Measurements from ENCODE around the gene WDR48.

DNA sequence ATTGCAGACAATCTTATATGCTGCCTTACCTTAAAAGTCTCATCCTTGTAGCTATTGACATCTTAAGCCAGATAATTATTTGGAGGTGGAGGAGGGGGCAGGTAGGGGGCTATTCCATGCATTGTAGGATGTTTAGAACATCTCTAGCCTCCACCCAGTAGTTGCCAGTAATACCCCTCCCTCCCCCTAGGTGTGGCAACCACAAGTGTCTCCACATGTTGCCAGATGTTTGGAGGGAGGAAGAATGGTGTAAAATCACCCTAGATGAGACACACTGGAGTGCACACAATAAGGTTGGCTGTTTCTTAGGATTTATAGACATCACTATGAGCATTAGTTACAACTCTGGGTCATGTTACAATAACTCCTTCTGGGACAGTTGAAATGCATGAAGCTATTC, 28.2 kb downstream of the WDR48 start:
- TF ChIP-seq, protein P1, sequence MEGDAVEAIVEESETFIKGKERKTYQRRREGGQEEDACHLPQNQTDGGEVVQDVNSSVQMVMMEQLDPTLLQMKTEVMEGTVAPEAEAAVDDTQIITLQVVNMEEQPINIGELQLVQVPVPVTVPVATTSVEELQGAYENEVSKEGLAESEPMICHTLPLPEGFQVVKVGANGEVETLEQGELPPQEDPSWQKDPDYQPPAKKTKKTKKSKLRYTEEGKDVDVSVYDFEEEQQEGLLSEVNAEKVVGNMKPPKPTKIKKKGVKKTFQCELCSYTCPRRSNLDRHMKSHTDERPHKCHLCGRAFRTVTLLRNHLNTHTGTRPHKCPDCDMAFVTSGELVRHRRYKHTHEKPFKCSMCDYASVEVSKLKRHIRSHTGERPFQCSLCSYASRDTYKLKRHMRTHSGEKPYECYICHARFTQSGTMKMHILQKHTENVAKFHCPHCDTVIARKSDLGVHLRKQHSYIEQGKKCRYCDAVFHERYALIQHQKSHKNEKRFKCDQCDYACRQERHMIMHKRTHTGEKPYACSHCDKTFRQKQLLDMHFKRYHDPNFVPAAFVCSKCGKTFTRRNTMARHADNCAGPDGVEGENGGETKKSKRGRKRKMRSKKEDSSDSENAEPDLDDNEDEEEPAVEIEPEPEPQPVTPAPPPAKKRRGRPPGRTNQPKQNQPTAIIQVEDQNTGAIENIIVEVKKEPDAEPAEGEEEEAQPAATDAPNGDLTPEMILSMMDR (IDR thresholded peaks at IDR 0.05; ENCODE audit: low read length): no peak
- TF ChIP-seq EZH2 (IDR thresholded peaks at IDR 0.05; ENCODE audit: borderline replicate concordance, low read length): no peak

All from OCI-LY1 (cell line).